Measurements from ENCODE around the gene PFN4.
A peak's percentile ranks its signal among the peaks of the same experiment; 100 is the strongest.
"Not testable (repeated sequence)": the region's sequence is repeated elsewhere in the genome, so short reads cannot be mapped to it uniquely, and the experiment has no call there.

Gene PFN4, protein sequence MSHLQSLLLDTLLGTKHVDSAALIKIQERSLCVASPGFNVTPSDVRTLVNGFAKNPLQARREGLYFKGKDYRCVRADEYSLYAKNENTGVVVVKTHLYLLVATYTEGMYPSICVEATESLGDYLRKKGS

GRCh38 chr2:24123195-24123921 is at the start of gene PFN4, which contains the start of gene FAM228B:
TSS of gene PFN4 (minus strand) at chr2:24123334. CDS start at chr2:24122535, 799 bp downstream.
TSS of gene FAM228B (plus strand) at chr2:24123469. CDS start at chr2:24124362, 893 bp downstream.
- DNase-seq (ENCODE audit: low read depth in 2 of 2), result peak; percentile 26 to 57

DNA sequence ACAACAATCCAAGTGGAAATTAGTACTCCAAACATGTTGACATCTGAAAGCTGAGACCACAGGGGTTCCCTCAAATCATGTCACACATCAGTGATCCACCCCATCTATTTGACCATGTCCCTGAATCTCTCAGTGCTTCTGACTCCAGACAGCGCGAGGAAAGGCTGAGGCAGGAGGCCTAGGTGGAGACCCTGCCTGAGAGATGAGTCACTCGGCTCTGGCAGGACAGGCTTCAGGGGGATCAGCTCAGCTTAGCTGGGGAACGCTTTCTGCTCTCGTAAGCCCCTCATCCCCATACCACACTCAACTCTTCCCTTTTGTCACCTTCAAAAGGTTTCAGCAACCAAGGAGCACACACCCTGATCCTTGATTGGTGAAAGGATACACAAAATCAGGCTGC is 45.9 kb upstream of the PFN4 start:
- DNase-seq (ENCODE audit: low read depth in 2 of 2), result no peak

DNA sequence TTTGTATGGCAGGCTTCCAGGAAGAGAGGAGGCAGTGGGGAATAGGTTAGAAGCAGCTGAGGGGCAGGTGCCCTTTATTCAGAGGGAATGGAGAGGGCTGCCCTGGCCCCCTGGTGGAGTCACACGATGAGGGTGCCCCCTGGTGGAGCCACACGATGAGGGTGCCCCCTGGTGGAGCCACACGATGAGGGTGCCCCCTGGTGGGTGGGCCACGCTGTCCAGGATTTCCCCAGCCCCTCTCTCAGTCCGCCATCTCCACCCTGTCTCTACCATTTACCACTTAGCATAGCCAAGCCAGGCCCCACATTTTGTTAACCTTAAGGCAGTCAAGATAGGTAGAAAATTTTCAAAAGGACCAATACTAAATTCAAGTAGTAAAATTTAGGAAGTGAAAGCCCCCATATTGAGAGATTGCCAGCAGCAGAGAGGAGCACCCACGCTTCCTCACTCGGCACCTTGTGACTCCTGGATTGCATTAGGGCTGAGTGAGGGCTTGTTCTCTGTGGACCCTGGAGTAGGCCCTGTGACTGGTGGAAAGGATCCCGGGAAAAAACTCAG is 41.4 kb upstream of the PFN4 start:
- DNase-seq (ENCODE audit: low read depth in 2 of 2), result peak; percentile 13 to 18

DNA sequence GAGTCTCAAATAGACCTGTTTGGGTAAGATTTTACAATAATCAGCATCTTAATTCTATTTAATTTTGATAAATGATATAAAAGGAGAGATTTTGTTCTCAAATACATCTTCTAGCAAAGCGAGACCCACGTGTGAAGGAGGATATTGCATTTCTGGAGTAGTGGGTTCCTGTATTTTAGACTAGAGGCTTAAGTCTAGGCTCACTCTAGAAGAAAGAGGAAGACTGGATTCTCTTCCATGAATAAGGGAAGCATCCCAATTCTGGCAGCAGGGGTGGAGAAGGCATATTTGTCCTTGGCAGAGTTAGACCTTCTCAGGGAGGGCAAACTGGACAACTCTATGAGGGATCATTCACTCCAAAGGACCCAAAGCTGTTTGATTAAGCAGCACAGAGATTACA is 40.5 kb upstream of the PFN4 start:
- no peak for DNase-seq (ENCODE audit: low read depth in 2 of 2)

GRCh38 chr2:24163186-24163585 is 40.1 kb upstream of the PFN4 start:
- no peak for DNase-seq (ENCODE audit: low read depth in 2 of 2)

DNA sequence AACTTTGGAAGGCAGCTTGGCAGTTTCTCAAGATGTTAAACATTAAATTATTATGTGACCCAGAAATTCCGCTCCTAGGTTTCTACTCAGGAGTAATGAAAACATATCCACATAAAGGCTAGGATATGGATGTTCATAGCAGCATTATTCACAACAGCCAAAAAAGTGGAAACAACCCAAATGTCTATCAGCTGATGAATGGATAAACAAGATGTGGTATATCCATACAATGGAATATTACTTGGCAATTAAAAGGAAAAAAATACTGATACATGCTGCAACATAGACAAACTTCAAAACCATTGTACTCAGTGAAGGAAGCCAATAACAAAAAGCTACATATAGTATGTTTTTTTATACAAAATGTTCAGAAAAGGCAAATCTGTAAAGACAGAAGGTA is 39.4 kb upstream of the PFN4 start:
- no peak for DNase-seq (ENCODE audit: low read depth in 2 of 2)

GRCh38 chr2:24160761-24161160 is 37.6 kb upstream of the PFN4 start:
- no peak for DNase-seq (ENCODE audit: low read depth in 2 of 2)

- no peak for DNase-seq (ENCODE audit: low read depth in 2 of 2)
Observed at GRCh38 chr2:24159708-24160107, 36.6 kb upstream of the PFN4 start.

DNA sequence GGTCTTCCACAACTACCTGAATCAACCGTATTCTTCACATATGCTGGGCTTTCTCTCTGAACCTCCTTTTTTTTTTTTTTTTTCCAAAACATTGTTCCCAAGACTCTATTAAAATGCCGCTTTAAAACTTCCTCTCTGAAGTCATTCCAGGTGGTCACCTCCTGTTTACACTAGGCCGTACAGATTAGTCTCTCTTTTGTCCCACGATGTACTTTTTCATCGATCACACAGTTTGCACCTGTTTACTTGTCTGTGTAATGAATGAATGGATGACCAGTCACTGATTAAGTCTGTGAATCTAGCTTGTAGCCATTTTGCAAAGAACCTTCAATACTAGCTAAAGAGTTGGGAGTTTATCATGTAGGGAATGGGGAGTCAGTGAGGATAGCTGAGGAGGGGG is 35.0 kb upstream of the PFN4 start:
- DNase-seq (ENCODE audit: low read depth in 2 of 2), result no peak

- no peak for DNase-seq (ENCODE audit: low read depth in 2 of 2)
Observed at GRCh38 chr2:24153478-24153877, 30.3 kb upstream of the PFN4 start.

GRCh38 chr2:24152413-24153197 is 29.5 kb upstream of the PFN4 start:
- DNase-seq (ENCODE audit: low read depth in 2 of 2), result no peak

GRCh38 chr2:24147364-24147763 is 24.2 kb upstream of the PFN4 start:
- DNase-seq (ENCODE audit: low read depth in 2 of 2), result no peak

DNA sequence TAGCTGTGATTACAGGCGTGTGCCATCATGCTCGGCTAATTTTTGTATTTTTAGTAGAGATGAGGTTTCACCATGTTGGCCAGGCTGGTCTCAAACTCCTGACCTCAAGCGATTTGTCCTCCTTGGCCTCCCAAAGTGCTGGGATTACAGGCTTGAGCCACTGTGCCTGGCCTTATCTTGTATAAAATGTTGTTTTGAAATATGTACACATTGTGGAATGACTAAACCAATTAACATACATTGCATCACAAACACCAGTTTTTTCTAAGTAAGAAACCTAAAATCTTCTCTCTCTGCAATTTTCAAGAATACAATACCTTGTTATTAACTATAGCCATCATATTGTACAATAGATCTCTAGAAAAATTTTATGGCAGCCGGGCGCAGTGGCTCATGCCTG is 17.2 kb upstream of the PFN4 start:
- not testable (repeated sequence) for DNase-seq (ENCODE audit: low read depth in 2 of 2)

DNA sequence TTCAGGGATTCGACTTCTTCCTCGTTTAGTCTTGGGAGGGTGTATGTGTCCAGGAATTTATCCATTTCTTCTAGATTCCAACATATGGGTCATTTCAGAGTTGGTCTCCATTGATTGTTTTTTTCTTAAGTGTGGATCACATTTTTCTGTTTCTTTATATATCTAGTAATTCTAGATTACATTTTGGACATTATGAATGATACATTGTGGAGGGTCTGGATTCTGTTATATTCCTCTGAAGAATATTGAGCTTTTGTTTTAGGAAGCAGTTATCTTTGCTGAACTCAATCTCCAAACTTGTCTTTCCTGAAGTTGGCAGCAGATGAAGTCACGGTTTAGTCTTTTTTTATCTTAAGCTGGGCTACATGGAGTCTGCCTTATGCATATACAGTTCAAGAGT is 9.4 kb upstream of the PFN4 start:
- no peak for DNase-seq (ENCODE audit: low read depth in 2 of 2)

GRCh38 chr2:24125956-24126355 is 2.8 kb upstream of the PFN4 start:
- DNase-seq (ENCODE audit: low read depth in 2 of 2), result no peak

DNA sequence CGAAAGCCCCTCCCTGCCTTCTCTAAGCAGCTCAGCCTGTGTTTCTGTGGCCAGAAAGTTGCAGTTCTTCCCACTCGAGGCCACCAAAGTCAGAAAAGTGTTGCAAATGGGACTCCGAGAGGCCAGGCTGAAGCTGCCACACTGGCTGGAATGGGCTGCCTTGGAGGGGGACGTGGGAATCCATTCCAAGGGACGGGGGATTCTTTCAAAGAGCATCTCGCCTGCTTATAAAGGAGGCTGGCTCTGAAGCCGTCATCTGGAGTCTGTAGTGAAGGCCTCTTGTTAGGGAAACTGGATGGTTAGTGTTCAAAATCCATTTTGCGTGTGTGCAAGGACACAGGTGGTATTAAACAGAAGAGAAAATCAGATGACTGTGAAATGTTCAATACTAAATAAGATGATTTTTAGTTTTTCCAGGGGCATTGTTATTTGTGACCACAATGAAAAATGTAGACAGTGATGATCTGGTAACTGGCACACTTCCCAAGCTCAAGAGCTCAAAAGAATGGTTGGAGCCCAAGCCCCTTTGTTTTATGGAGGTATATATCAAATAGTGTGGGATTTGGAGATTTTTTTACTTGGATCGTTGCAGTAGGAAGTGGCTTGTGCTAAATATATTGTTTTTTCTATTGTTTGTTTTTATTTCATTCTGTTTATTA is 917 bp upstream of the PFN4 start:
- DNase-seq (ENCODE audit: low read depth in 2 of 2), result no peak

GRCh38 chr2:24122366-24123194 is 554 bp downstream of the PFN4 start:
- no peak for DNase-seq (ENCODE audit: low read depth in 2 of 2)

DNA sequence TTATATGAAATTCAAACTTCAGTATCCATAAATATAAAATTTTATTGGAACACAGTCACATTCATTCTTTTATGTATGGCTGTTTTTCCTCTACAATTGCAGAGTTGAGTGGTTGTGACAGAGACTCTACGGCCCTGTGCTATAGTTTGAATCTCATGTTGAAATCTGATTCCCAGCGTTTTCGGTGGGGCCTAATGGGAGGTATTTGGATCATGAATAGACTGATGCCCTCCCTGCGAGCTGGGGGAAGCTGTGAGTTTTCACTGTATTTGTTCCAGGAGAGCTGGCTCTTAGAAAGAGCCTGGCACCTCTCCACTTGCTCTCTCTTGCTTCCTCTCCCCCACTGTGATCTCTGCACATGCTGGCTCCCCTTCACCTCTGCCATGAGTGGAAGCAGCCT is 1.7 kb downstream of the PFN4 start:
- DNase-seq (ENCODE audit: low read depth in 2 of 2), result no peak

DNA sequence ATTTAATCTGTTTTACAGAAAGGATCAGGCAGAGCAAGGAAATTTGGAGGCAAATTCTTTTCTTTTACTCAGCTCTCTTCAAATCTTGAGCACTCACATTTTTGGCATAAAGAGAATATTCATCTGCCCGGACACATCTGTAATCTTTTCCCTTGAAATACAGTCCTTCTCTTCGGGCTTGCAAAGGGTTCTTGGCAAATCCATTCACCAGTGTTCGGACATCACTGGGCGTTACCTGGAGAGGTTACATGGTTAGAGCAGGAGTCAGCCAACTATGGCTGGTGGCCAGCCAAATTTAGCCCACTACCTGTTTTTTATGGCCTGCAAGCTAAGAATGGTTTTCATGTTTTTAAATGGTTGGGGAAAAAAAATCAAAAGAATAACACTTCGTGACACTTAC is 2.1 kb downstream of the PFN4 start:
- no peak for DNase-seq (ENCODE audit: low read depth in 2 of 2)

DNA sequence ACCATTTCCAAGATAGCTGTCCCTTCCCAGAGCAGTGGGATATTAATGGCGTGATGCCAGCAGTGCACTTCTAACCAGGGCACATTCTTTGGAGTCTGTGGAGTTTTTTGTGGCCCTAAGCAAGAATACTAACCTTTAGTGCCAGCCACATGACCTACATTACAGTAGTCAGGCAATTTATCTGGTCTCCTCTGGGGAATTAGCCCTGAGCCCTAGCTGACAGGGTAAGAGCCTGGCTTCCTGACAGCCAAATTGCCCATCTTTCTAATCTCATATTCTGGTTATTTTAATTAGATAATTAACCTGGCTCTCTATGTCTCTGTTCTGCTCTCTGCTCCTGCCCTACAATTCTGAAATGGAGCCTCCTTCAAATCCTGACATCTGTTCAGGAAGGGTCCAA is 5.2 kb downstream of the PFN4 start:
- no peak for DNase-seq (ENCODE audit: low read depth in 2 of 2)

GRCh38 chr2:24115057-24115456 is 8.1 kb downstream of the PFN4 start:
- DNase-seq (ENCODE audit: low read depth in 2 of 2), result no peak
